HG03354 (cell line): ENCODE data around the gene NSL1.
A peak's percentile ranks its signal among the peaks of the same experiment; 100 is the strongest.

Experiments
- ATAC-seq: cut with Tn5 transposase; IDR thresholded peaks from one replicate; pipeline ENCODE4 v1.9.1; 2021; ENCODE audit warnings: mild to moderate bottlenecking; ENCODE audit not compliant: unreplicated experiment, poor library complexity, severe bottlenecking

NSL1 gene

DNA sequence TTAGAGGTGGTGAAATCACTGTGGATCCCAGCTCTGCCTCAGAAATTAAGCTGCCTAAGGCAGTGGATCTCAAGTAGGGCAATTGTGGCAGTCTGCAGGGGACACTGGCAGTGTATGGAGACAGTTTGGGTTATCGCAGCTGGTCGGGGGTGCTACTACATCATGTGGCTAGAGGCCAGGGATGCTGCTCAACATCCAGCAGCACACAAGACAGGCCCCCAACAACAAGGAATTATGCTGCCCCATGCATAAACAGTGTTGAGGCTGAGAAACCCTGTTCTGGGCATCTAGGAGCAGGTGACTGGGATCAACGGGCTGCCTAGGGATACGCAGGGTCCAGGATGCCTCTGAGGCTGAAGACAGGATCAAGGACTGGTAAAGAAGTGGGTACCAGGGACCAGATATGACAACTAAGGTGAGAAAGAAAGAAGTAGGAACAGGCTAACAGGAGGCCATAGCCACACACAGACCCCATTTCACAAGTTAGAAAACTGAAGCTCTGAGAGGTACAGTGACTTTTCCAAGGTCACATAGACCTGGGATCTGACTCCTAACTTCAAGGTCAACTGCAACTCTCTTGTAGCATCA is 100.7 kb downstream of the NSL1 start:
- ATAC-seq: no peak

- ATAC-seq: no peak
Observed at GRCh38 chr1:212689758-212690529, 101.6 kb downstream of the NSL1 start.

GRCh38 chr1:212689196-212689725 is 102.3 kb downstream of the NSL1 start:
- no peak for ATAC-seq

DNA sequence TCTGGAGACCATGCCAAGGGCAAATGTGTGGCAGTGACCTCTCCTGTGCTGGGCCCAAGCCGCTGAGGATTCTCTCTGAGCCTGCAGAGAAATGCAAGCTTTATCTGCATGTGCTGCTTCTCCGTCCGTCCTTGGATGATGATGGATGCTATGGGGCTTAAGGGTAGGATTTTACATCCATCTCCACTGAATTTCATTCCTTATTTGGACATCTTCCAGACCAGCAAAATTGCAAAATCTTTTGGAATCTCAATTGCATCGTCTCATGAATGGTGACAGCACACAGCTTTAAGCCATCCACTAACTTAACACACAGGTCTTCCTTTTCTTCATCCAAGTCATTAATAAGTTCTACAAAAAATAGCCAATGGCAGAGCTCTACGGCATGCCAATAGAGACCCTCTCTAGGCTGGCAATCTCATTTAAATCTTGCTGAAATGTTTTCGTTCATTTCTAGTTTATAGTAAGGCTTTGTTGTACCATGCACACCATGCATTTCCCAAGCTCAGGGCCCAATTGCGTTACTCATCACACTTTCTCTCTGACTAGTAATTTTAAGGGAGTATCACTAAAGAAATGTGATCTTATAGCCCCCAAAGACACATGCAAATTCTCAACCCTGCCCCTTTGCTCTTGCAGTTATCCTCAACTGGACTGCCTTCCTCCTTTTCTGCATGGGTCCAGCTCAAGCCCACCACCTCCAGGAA is 103.1 kb downstream of the NSL1 start:
- ATAC-seq: no peak

GRCh38 chr1:212687811-212688210 is 103.8 kb downstream of the NSL1 start:
- ATAC-seq: no peak

- ATAC-seq: no peak
Observed at GRCh38 chr1:212686591-212686990, 105.0 kb downstream of the NSL1 start.

GRCh38 chr1:212686069-212686468 is 105.5 kb downstream of the NSL1 start:
- ATAC-seq: no peak

- ATAC-seq: no peak
Observed at GRCh38 chr1:212685429-212685828, 106.1 kb downstream of the NSL1 start.

DNA sequence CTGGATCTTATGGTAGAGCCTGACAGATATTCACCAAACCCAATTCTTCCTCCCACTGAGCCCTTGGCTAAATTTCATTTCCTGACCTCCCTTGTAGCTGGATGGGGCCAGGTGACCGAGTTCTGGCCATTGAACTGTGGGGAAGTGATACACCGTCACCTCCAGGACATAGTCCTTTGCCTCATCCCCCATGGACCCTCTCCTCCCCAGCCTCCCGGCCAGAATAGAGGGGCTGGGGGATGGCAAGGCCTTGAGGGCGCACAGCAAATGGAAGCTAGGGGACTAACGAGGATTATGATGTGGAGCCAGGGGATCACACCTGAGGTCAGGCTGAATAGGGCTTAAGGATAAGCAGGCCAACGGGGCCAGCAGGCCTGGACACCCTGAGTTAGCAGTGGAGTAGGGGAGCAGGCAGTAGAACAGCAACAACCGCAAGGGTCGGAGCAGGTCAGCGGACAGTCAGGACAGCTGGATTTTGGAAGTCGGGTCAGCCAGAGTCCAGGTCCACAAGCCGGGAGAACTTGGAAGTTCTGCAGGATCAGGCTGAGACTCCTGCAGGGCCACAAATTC is 107.0 kb downstream of the NSL1 start:
- ATAC-seq: no peak

DNA sequence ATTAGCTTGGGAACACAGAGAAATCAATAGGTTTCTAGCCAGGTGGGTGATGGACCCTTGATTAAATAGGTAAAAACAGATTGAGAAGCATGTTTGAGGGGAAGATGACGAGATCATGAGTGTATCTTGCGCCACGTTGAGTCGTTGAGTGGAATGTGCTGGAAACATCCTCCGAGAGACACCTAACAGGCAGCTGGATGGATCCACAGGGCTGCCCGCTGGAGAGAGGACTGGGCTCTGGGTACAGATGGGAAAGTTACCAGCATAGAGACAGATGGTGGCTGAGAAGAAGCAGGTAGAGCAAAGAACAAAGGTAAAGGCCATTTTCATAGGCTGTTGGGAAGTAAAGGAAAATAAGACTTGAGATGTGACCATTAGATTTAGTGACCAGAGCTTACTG is 107.5 kb downstream of the NSL1 start:
- no peak for ATAC-seq

DNA sequence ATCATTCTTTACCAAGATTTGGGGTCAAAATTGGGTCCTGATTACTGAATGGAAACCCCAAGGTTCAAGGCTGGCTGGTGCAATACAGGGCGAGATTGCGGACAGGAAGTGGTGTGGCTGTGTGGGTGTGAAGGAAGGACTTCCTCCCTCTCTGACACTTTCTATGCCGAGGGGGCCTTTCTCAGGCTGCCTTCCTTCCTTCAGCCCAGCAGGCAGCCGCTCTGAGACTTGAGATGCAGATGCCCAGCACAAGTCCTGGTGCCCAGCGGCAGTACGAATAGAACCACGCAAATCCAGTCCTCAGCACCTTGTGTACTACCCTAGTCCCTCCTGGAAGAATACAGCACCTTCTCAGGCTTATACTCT is 108.2 kb downstream of the NSL1 start:
- ATAC-seq: peak; percentile 81

- no peak for ATAC-seq
Observed at GRCh38 chr1:212680680-212681389, 110.7 kb downstream of the NSL1 start.

- ATAC-seq: peak; percentile 61
Observed at GRCh38 chr1:212678456-212679410, 112.8 kb downstream of the NSL1 start.

GRCh38 chr1:212677573-212677972 is 114.0 kb downstream of the NSL1 start:
- ATAC-seq: no peak

GRCh38 chr1:212677136-212677535 is 114.4 kb downstream of the NSL1 start:
- ATAC-seq: no peak
